Small intestine (tissue), 16 donors: ENCODE results near the gene NUP88. TPM values are rescaled to one million over a fixed set of nuclear protein-coding genes. Genes with fewer than 3 reads are reported as not detected.

Source experiments
- DNase-seq, 2 donors: peaks; one replicate each; pipeline versions ENCODE4 v3.0.0 to v3.0.0-alpha.2; 2013
- FAIRE-seq: peaks from 2 replicates; lab custom pipeline; 2012; peaks lifted over from hg19 to GRCh38; lab: Jason Lieb, UNC
- H3K27ac ChIP-seq, 3 donors: one replicate each; pipeline ENCODE4 v1.5.1; 2013; ENCODE audit warnings: low read length in 2 of 3, mild to moderate bottlenecking in 2 of 3, control low read depth in 1 of 3, inconsistent platforms in 1 of 3, low read depth in 1 of 3, moderate library complexity in 1 of 3
- H3K27me3 ChIP-seq, 3 donors: one replicate each; pipeline ENCODE4 v1.6.1; 2013; ENCODE audit warnings: low read length in 3 of 3, inconsistent platforms in 1 of 3; ENCODE audit not compliant: control insufficient read depth in 3 of 3, insufficient read depth in 3 of 3
- H3K36me3 ChIP-seq, 3 donors: one replicate each; pipeline ENCODE4 v1.6.1; 2013; ENCODE audit warnings: low read length in 3 of 3, inconsistent platforms in 1 of 3, low read depth in 1 of 3, mild to moderate bottlenecking in 1 of 3, moderate library complexity in 1 of 3; ENCODE audit not compliant: control insufficient read depth in 3 of 3, insufficient read depth in 2 of 3
- H3K4me1 ChIP-seq, 3 donors: one replicate each; pipeline ENCODE4 v1.6.1; 2013; ENCODE audit warnings: low read length in 2 of 3, inconsistent platforms in 1 of 3, low read depth in 1 of 3, mild to moderate bottlenecking in 1 of 3, moderate library complexity in 1 of 3; ENCODE audit not compliant: control insufficient read depth in 3 of 3, insufficient read depth in 2 of 3
- H3K4me3 ChIP-seq, 3 donors: one replicate each; pipeline ENCODE4 v1.5.1; 2013; ENCODE audit warnings: low read length in 3 of 3, control low read depth in 1 of 3, inconsistent platforms in 1 of 3, low read depth in 1 of 3, mild to moderate bottlenecking in 1 of 3, moderate library complexity in 1 of 3
- H3K9me3 ChIP-seq, 2 donors: one replicate each; pipeline ENCODE4 v1.6.1; 2013; ENCODE audit warnings: low read depth in 1 of 2, low read length in 1 of 2; ENCODE audit not compliant: control insufficient read depth in 2 of 2, insufficient read depth in 1 of 2
- WGBS, 3 donors: extraction: QIAGEN DNeasy Blood & Tissue Kit; methylation state at CpG; one replicate each; pipeline ENCODE4 v1.1.7; 2013; 5-methylcytosine and 5-hydroxymethylcytosine counted together
- long read RNA-seq, 10 donors: transcript quantifications; one replicate each; lab custom pipeline, GENCODE V29; 2026
- polyA plus RNA-seq, 4 donors: library from polyadenylated mRNA; stranded (reverse) in 3 of 4; unstranded in 1 of 4; fragments of 200-250 nt in 3 of 4; fragments of 120-200 nt in 1 of 4; gene quantifications; one replicate each; pipeline versions ENCODE4 v1.2.1 to v1.2.3, GENCODE V29; 2013
- donor health status: healthy with polysubstance abuse.
- donor health status: control.
- donor health status: control.
- donor health status: Bipolar disorder and iron deficiency.
- donor health status: healthy.

Gene NUP88
- polyA plus RNA-seq: 10 to 100 TPM; 54.5 to 71.2 (median 63.8) TPM
- long read RNA-seq, donor 1: 0 reads
- long read RNA-seq, donor 2, partial matches to known transcripts: 6 of 6 reads
- long read RNA-seq, donor 2, other reads (novel, unspliced or antisense): 0 of 6 reads
- long read RNA-seq, donor 3, partial matches to known transcripts: 30 of 64 reads
- long read RNA-seq, donor 3, other reads (novel, unspliced or antisense): 31 of 64 reads
- long read RNA-seq, donor 4: 0 reads
- long read RNA-seq, donor 5, partial matches to known transcripts: 0 of 1 reads
- long read RNA-seq, donor 5, other reads (novel, unspliced or antisense): 0 of 1 reads
- long read RNA-seq, donor 6, partial matches to known transcripts: 0 of 5 reads
- long read RNA-seq, donor 6, other reads (novel, unspliced or antisense): 0 of 5 reads
- long read RNA-seq, donor 7, partial matches to known transcripts: 7 of 9 reads
- long read RNA-seq, donor 7, other reads (novel, unspliced or antisense): 0 of 9 reads
- long read RNA-seq, donor 8, partial matches to known transcripts: 0 of 1 reads
- long read RNA-seq, donor 8, other reads (novel, unspliced or antisense): 0 of 1 reads
- long read RNA-seq, donor 9: 0 reads
- long read RNA-seq, donor 10, transcript NUP88-207 (17 exons, 2,916 nt): major isoform, 5 of 9 reads
- long read RNA-seq, donor 10, partial matches to known transcripts: 0 of 9 reads
- long read RNA-seq, donor 10, other reads (novel, unspliced or antisense): 0 of 9 reads

DNA sequence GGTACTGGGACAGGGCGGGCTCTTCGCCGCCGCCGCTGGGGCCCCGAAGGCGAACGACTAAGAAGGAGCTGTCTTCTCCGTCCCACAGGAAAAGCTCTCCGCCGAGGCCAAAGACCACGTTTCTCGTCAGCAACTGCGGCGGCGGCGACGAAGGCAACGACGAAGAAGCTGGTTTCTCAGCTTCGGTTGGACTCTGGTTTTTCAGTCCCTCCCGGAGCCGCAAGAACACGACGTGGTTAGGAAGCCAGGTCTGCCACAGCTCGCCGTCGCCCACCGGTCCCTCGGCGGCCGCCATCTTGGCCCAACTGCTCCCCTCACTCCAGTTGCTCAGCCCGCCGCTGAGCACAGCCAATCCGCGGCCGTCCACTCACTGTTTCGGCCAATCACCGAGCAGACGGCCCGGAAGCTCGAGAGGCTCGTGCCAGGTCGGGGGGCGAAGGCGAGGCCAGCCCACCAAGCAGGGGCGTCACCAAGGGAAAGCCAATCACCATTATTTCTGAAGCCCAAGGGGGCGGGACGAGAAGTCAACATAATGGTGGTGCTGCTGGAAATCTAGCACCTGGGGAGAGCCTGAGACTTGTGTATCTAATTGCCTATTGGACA lies at the start of gene NUP88:
Gene NUP88, minus strand, starts transcription at position 307 of the 603 bp plus-strand sequence. Its CDS starts 12 bp downstream, at position 295.
- FAIRE-seq (no peak), DNase-seq (peak; percentile 96 to 98)
- H3K27ac ChIP-seq: peak within 1 kb of the TSS; percentile 89 to 98 (median 97)
- H3K4me1 ChIP-seq: peaks cover 2 to 16% (median 3%) of the 10 kb centered on the region in 3 donors
- H3K4me3 ChIP-seq: peak within 1 kb of the TSS; percentile 72 to 89 (median 88)
- no peaks in the 10 kb centered on the region for H3K27me3 ChIP-seq
- H3K36me3 ChIP-seq: peaks cover 3 to 38% (median 4%) of the 10 kb centered on the region in 3 donors
- no peaks in the 10 kb centered on the region for H3K9me3 ChIP-seq
- WGBS, 3 donors: 0% methylated on average over 45 to 49 of the region's 49 CpGs

- FAIRE-seq: no peak
- no peaks in the 10 kb centered on the region for H3K9me3 ChIP-seq
- H3K27me3 ChIP-seq: no peaks in the 10 kb centered on the region
- H3K27ac ChIP-seq: peak overlapping the region in 2 of 3 donors; percentile 39 to 82
- H3K4me1 ChIP-seq: peaks cover 0 to 8% (median 4%) of the 10 kb centered on the region in 3 donors
- peaks cover 1 to 4% (median 1%) of the 10 kb centered on the region in 3 donors for H3K36me3 ChIP-seq
- peak in 1 of 2 donors; percentile 5 for DNase-seq
- H3K4me3 ChIP-seq: peak overlapping the region; percentile 77 to 99 (median 85)
- WGBS, 3 donors: 0 to 1% (median 1%) methylated on average over 17 of the region's 17 CpGs
These were observed 48.6 kb upstream of the NUP88 start for GRCh38 chr17:5468075-5468473.

DNA sequence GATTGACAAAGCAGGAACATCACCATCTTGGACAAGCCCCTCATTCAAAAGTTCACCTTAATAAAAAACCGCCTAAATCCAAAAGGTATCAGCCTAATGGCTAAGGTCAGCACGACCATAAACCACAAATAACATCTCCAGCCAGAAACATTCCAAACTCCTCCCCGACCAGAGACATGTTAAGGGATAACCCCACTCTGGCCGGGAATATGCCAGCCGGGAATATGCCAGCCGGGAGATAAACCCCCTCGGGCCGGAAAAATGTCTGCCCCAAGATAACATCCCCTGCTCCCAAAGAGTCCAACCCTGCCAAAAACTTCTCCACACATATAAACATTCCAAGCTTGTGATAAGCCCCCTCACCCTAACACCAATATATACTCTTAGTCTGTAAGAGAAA lies 48.0 kb upstream of the NUP88 start:
- FAIRE-seq: no peak
- peak in 1 of 2 donors; percentile 9 for DNase-seq
- peaks cover 0 to 8% (median 4%) of the 10 kb centered on the region in 3 donors for H3K4me1 ChIP-seq
- WGBS, 3 donors: 3 to 10% (median 8%) methylated on average over 8 of the region's 8 CpGs
- peak overlapping the region in 2 of 3 donors; percentile 77 to 85 for H3K4me3 ChIP-seq
- H3K27ac ChIP-seq: no peak overlapping the region
- peaks cover 0 to 4% (median 0%) of the 10 kb centered on the region in 3 donors for H3K36me3 ChIP-seq
- no peaks in the 10 kb centered on the region for H3K27me3 ChIP-seq
- H3K9me3 ChIP-seq: no peaks in the 10 kb centered on the region

DNA sequence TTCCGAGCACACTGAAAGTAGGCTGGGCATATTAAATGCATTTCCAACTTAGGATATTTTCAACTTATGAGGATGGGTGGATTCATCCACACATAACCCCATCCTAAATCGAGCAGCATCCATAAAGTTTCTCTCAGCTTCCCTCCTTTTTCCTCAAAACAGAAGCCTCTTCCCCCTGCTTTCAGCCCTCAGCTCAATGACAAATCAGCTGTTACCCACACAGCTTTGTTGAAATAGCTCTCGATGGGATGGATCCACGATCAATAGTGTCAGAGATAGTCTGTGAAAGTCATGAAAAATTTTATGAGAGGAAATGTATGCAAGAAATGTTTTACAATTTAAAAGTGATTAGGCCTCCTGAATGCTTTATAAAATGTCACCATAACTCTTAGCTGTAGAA lies 46.8 kb upstream of the NUP88 start:
- H3K36me3 ChIP-seq: peaks cover 0 to 3% (median 0%) of the 10 kb centered on the region in 3 donors
- DNase-seq (no peak), FAIRE-seq (no peak)
- no peaks in the 10 kb centered on the region for H3K27me3 ChIP-seq
- no peak overlapping the region for H3K4me3 ChIP-seq
- no peaks in the 10 kb centered on the region for H3K9me3 ChIP-seq
- H3K27ac ChIP-seq: no peak overlapping the region
- H3K4me1 ChIP-seq: peaks cover 0 to 8% (median 4%) of the 10 kb centered on the region in 3 donors
- WGBS, 3 donors: 84 to 94% (median 90%) methylated on average over 4 of the region's 4 CpGs

DNA sequence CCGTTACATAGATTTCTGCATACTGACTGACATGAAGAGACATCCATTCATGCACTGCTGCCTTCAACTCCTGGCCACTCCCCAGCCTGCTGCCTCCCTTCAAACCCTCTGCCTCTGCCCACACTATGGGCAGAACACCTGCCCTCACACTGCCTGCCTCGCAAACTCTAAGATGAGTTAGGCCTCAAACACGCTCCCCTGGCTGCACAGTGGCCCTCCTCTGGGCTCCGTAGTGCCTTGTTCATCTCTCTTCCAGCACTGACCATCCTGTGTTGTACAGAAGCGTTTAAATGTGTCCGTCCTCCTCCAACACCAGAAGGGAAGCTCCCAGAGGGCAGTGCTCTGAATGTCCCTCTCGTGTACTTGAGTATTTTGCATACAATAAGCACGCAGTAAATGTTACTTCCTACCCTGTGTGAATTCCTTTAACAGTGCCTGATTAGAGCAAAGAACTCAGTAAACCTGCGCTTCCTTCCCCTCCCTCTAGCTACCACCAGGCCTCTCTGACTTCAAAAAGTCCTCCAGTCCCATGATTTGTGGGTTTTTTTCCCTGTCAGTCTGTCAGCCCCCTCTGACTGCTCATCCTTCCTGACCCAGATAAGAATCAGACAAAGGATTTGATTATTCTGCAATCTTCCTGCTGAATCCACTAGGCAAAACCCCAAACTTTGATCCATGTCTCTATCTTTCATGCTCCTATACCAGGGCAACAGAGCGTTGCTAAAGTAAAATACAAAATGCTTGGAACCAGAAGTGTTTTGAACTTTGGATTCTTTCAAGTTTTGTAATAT lies 45.5 kb upstream of the NUP88 start:
- FAIRE-seq: no peak

GRCh38 chr17:5446786-5447185 lies 27.3 kb upstream of the NUP88 start:
- Histone ChIP-seq H3K27ac (no peak overlapping the region), H3K36me3 (peaks cover 7 to 54% (median 9%) of the 10 kb centered on the region in 3 donors), H3K9me3 (no peaks in the 10 kb centered on the region), H3K4me3 (no peak overlapping the region), H3K27me3 (no peaks in the 10 kb centered on the region), H3K4me1 (no peaks in the 10 kb centered on the region)
- no peak for FAIRE-seq
- DNase-seq: no peak
- WGBS, 3 donors: 90 to 93% (median 91%) methylated on average over 8 of the region's 8 CpGs

More for the DNA sequence above, 45.5 kb upstream of the NUP88 start:
- no peaks in the 10 kb centered on the region for H3K9me3 ChIP-seq
- H3K36me3 ChIP-seq: peaks cover 0 to 16% (median 0%) of the 10 kb centered on the region in 3 donors
- no peak for DNase-seq
- no peaks in the 10 kb centered on the region for H3K27me3 ChIP-seq
- H3K27ac ChIP-seq: no peak overlapping the region
- no peak overlapping the region for H3K4me3 ChIP-seq
- H3K4me1 ChIP-seq: peaks cover 0 to 8% (median 4%) of the 10 kb centered on the region in 3 donors
- 85 to 90% (median 88%) methylated on average over 10 of the region's 10 CpGs for WGBS, 3 donors

DNA sequence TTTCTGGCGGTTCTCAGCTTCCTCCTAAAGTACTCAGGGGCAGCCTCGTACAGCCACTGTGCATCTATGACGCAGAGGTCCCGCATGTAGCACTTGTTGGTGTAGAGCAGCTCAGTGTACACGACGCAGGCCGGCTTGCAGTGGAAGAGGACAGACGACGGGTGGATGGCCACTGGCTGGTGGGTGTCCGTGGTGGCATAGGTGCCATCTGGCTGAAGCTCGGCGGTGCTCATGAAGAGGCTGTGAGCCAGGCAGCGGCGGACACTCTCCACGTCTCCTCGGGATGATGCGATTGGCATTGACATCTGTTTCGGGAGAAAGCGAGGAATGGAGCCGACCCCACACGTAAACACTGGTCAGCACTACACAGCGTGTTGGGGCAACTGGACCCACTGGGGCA lies 24.7 kb upstream of the NUP88 start:
- peaks cover 2 to 43% (median 8%) of the 10 kb centered on the region in 3 donors for H3K36me3 ChIP-seq
- no peaks in the 10 kb centered on the region for H3K27me3 ChIP-seq
- H3K4me1 ChIP-seq: peaks cover 0 to 5% (median 2%) of the 10 kb centered on the region in 3 donors
- WGBS, 3 donors: 93 to 97% (median 96%) methylated on average over 22 of the region's 22 CpGs
- no peak overlapping the region for H3K27ac ChIP-seq
- no peak for FAIRE-seq
- no peaks in the 10 kb centered on the region for H3K9me3 ChIP-seq
- H3K4me3 ChIP-seq: no peak overlapping the region
- DNase-seq: no peak
